Peyer's patch (tissue), 4 donors: ENCODE results near the gene FLOT1. TPM values are rescaled to one million over a fixed set of nuclear protein-coding genes. Genes with fewer than 3 reads are reported as not detected.
A peak's percentile ranks its signal among the peaks of the same experiment; 100 is the strongest.
"Not testable (repeated sequence)": the region's sequence is repeated elsewhere in the genome, so short reads cannot be mapped to it uniquely, and the experiment has no call there.

Experiments used
- DNase-seq, 3 donors: peaks; one replicate each; pipeline ENCODE4 v3.0.0-alpha.2; 2017 to 2019
- H3K27ac ChIP-seq, 4 donors: fragments of 200-600 bp; sonication (generic); one replicate each; pipeline ENCODE4 v1.5.1; 2016 to 2019
- H3K27me3 ChIP-seq, 2 donors: fragments of 200-600 bp; sonication (generic); one replicate each; pipeline ENCODE4 v1.5.1; 2019
- H3K36me3 ChIP-seq, 3 donors: fragments of 200-600 bp; sonication (generic); one replicate each; pipeline ENCODE4 v1.5.1; 2016 to 2019
- H3K4me1 ChIP-seq, 4 donors: fragments of 200-600 bp; sonication (generic); one replicate each; pipeline ENCODE4 v1.5.1; 2016 to 2019
- H3K4me3 ChIP-seq, 4 donors: fragments of 200-600 bp; sonication (generic); 1 replicate in 3 of 4; 2 replicates in 1 of 4; pipeline ENCODE4 v1.5.1; 2016 to 2019; ENCODE audit warnings: mild to moderate bottlenecking in 1 of 4
- H3K9me3 ChIP-seq, 4 donors: fragments of 200-600 bp; sonication (generic); one replicate each; pipeline ENCODE4 v1.5.1; 2016 to 2019; ENCODE audit warnings: mild to moderate bottlenecking in 1 of 4
- POLR2A ChIP-seq, 2 donors: fragments of 450-650 bp; IDR thresholded peaks; one replicate each; pipeline ENCODE4 v1.5.1; 2017; ENCODE audit warnings: antibody characterized with exemption in 2 of 2, mild to moderate bottlenecking in 2 of 2, moderate library complexity in 2 of 2
- total RNA-seq, 4 donors: library from RNA; depleted of rRNA; stranded (reverse); fragments of >200 nt; gene quantifications; one replicate each; pipeline ENCODE4 v1.1.0, GENCODE V29; 2016
- TF ChIP-seq, protein P1 (sequence below), 6 experiments: fragments of 450-650 bp in 4 of 6; fragments of 200-600 bp in 2 of 6; sonication (generic) in 1 of 6; IDR thresholded peaks; one replicate each; pipeline ENCODE4 v1.5.1; 2017 to 2019; ENCODE audit warnings: antibody characterized with exemption in 6 of 6, mild to moderate bottlenecking in 3 of 6, moderate library complexity in 1 of 6

The FLOT1 gene
- total RNA-seq, 4 donors from 2014 or later, result 74.1 to 151 (median 100) TPM

GRCh38 chr6:30724906-30725667 lies 17.4 kb downstream of the FLOT1 start:
- Histone ChIP-seq H3K4me3 (no peak overlapping the region), H3K9me3 (no peaks in the 10 kb centered on the region), H3K4me1 (peaks cover 0 to 25% (median 4%) of the 10 kb centered on the region in 4 donors), H3K27me3 (no peaks in the 10 kb centered on the region), H3K36me3 (peaks cover 0 to 73% (median 0%) of the 10 kb centered on the region in 3 donors), H3K27ac (no peak overlapping the region)
- TF ChIP-seq, protein P1, sequence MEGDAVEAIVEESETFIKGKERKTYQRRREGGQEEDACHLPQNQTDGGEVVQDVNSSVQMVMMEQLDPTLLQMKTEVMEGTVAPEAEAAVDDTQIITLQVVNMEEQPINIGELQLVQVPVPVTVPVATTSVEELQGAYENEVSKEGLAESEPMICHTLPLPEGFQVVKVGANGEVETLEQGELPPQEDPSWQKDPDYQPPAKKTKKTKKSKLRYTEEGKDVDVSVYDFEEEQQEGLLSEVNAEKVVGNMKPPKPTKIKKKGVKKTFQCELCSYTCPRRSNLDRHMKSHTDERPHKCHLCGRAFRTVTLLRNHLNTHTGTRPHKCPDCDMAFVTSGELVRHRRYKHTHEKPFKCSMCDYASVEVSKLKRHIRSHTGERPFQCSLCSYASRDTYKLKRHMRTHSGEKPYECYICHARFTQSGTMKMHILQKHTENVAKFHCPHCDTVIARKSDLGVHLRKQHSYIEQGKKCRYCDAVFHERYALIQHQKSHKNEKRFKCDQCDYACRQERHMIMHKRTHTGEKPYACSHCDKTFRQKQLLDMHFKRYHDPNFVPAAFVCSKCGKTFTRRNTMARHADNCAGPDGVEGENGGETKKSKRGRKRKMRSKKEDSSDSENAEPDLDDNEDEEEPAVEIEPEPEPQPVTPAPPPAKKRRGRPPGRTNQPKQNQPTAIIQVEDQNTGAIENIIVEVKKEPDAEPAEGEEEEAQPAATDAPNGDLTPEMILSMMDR (IDR thresholded peaks at IDR 0.05), result no peak
- no peak for TF ChIP-seq POLR2A (IDR thresholded peaks at IDR 0.05)
- DNase-seq, result no peak

DNA sequence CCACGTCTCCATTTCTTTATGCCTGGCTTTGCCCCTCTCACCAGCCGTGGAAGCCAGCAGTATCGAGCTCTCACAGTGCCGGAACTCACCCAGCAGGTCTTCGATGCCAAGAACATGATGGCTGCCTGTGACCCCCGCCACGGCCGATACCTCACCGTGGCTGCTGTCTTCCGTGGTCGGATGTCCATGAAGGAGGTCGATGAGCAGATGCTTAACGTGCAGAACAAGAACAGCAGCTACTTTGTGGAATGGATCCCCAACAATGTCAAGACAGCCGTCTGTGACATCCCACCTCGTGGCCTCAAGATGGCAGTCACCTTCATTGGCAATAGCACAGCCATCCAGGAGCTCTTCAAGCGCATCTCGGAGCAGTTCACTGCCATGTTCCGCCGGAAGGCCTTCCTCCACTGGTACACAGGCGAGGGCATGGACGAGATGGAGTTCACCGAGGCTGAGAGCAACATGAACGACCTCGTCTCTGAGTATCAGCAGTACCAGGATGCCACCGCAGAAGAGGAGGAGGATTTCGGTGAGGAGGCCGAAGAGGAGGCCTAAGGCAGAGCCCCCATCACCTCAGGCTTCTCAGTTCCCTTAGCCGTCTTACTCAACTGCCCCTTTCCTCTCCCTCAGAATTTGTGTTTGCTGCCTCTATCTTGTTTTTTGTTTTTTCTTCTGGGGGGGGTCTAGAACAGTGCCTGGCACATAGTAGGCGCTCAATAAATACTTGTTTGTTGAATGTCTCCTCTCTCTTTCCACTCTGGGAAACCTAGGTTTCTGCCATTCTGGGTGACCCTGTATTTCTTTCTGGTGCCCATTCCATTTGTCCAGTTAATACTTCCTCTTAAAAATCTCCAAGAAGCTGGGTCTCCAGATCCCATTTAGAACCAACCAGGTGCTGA lies 18.4 kb downstream of the FLOT1 start:
- peaks cover 0 to 63% (median 0%) of the 10 kb centered on the region in 3 donors for H3K36me3 ChIP-seq
- not testable (repeated sequence) for H3K4me3 ChIP-seq, DNase-seq, H3K9me3 ChIP-seq, H3K27me3 ChIP-seq
- peak overlapping the region in 2 of 4 donors; percentile 17 to 21 for H3K27ac ChIP-seq
- H3K4me1 ChIP-seq, result peaks cover 0 to 30% (median 4%) of the 10 kb centered on the region in 4 donors

GRCh38 chr6:30723159-30723842 lies 19.2 kb downstream of the FLOT1 start:
- Histone ChIP-seq H3K27ac (peak overlapping the region in 2 of 4 donors; percentile 17 to 21), H3K36me3 (peaks cover 0 to 57% (median 0%) of the 10 kb centered on the region in 3 donors), H3K4me1 (peaks cover 0 to 34% (median 4%) of the 10 kb centered on the region in 4 donors)
- H3K9me3 ChIP-seq, DNase-seq, H3K4me3 ChIP-seq, H3K27me3 ChIP-seq: not testable (repeated sequence)

- H3K4me1 ChIP-seq, result peaks cover 0 to 38% (median 4%) of the 10 kb centered on the region in 4 donors
- peak overlapping the region; percentile 90 to 95 (median 92) for H3K27ac ChIP-seq
- H3K36me3 ChIP-seq, result peaks cover 0 to 48% (median 0%) of the 10 kb centered on the region in 3 donors
Measured at GRCh38 chr6:30722280-30723112, 20.0 kb downstream of the FLOT1 start.

GRCh38 chr6:30722025-30722279 lies 20.5 kb downstream of the FLOT1 start:
- DNase-seq, result peak in 2 of 3 donors; percentile 25 to 61
- not testable (repeated sequence) for H3K27me3 ChIP-seq, H3K9me3 ChIP-seq
- H3K27ac ChIP-seq, result peak overlapping the region; percentile 90 to 95 (median 92)
- H3K36me3 ChIP-seq, result peaks cover 0 to 43% (median 0%) of the 10 kb centered on the region in 3 donors
- H3K4me3 ChIP-seq, result peak overlapping the region; percentile 69 to 71 (median 70)
- peaks cover 0 to 38% (median 4%) of the 10 kb centered on the region in 4 donors for H3K4me1 ChIP-seq

More at GRCh38 chr6:30722280-30723112, 20.0 kb downstream of the FLOT1 start:
- peak overlapping the region; percentile 69 to 71 (median 70) for H3K4me3 ChIP-seq
- no peak for TF ChIP-seq POLR2A (IDR thresholded peaks at IDR 0.05)
- TF ChIP-seq, protein P1 (IDR thresholded peaks at IDR 0.05), result peak; percentile 96 to 99 (median 98)
- no peaks in the 10 kb centered on the region for H3K27me3 ChIP-seq
- no peaks in the 10 kb centered on the region for H3K9me3 ChIP-seq
- DNase-seq, result peak; percentile 81 to 94 (median 91)

GRCh38 chr6:30721198-30722024 lies 21.1 kb downstream of the FLOT1 start:
- TF ChIP-seq, protein P1 (IDR thresholded peaks at IDR 0.05), result peak; percentile 54 to 77 (median 64)
- no peak for TF ChIP-seq POLR2A (IDR thresholded peaks at IDR 0.05)
- Histone ChIP-seq H3K4me3 (peak overlapping the region; percentile 69 to 71 (median 70)), H3K4me1 (peaks cover 0 to 41% (median 5%) of the 10 kb centered on the region in 4 donors), H3K27ac (peak overlapping the region; percentile 90 to 95 (median 92)), H3K9me3 (no peaks in the 10 kb centered on the region), H3K27me3 (no peaks in the 10 kb centered on the region), H3K36me3 (peaks cover 0 to 38% (median 0%) of the 10 kb centered on the region in 3 donors)
- peak; percentile 89 to 96 (median 93) for DNase-seq
